ENCODE data around the gene LHX4. TPM values are rescaled to one million over a fixed set of nuclear protein-coding genes. Genes with fewer than 3 reads are reported as not detected.

The LHX4 gene
- total RNA-seq, 3 donors from 2014 or later (not counting 1 experiment from before 2014, with no cell fraction given), result 0.08 TPM; not detected in 2

GRCh38 chr1:180290265-180291001, 60.4 kb downstream of the LHX4 start:
- intact Hi-C loops (cut with micrococcal nuclease), result no loop called here
- Histone ChIP-seq H3K27ac (ENCODE audit: low read length) (no peak overlapping the region), H3K36me3 (ENCODE audit: control insufficient read depth, insufficient read depth, low read length) (peaks cover 4% of the 10 kb centered on the region), H3K9me3 (ENCODE audit: control insufficient read depth, insufficient read depth, low read length) (no peaks in the 10 kb centered on the region), H3K4me1 (ENCODE audit: control insufficient read depth, insufficient read depth, low read length) (no peaks in the 10 kb centered on the region), H3K4me3 (ENCODE audit: low read length) (no peak overlapping the region), H3K27me3 (ENCODE audit: control insufficient read depth, insufficient read depth, low read length) (no peaks in the 10 kb centered on the region)
- Mint-ChIP-seq H3K4me1 (peaks cover 10 to 16% of the 10 kb centered on the region in 2 donors), H3K27ac (no peak overlapping the region), H3K4me3 (no peak overlapping the region), H3K27me3 (ENCODE audit: low read depth in 2 of 2) (no peaks in the 10 kb centered on the region), H3K36me3 (no peaks in the 10 kb centered on the region), H3K9me3 (no peaks in the 10 kb centered on the region)
- over 99% methylated on average over 6 of the region's 6 CpGs for WGBS (ENCODE audit: insufficient coverage)
- TF ChIP-seq, protein P1, sequence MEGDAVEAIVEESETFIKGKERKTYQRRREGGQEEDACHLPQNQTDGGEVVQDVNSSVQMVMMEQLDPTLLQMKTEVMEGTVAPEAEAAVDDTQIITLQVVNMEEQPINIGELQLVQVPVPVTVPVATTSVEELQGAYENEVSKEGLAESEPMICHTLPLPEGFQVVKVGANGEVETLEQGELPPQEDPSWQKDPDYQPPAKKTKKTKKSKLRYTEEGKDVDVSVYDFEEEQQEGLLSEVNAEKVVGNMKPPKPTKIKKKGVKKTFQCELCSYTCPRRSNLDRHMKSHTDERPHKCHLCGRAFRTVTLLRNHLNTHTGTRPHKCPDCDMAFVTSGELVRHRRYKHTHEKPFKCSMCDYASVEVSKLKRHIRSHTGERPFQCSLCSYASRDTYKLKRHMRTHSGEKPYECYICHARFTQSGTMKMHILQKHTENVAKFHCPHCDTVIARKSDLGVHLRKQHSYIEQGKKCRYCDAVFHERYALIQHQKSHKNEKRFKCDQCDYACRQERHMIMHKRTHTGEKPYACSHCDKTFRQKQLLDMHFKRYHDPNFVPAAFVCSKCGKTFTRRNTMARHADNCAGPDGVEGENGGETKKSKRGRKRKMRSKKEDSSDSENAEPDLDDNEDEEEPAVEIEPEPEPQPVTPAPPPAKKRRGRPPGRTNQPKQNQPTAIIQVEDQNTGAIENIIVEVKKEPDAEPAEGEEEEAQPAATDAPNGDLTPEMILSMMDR (IDR thresholded peaks at IDR 0.05), result no peak
- no peak for ATAC-seq
- no peak for DNase-seq

- WGBS (ENCODE audit: insufficient coverage), result 70% methylated on average over 1 of the region's 1 CpG
- ATAC-seq, result no peak
- Mint-ChIP-seq H3K4me3 (no peak overlapping the region), H3K4me1 (peaks cover 15 to 16% of the 10 kb centered on the region in 2 donors), H3K27ac (no peak overlapping the region), H3K36me3 (no peaks in the 10 kb centered on the region), H3K27me3 (ENCODE audit: low read depth in 2 of 2) (no peaks in the 10 kb centered on the region), H3K9me3 (no peaks in the 10 kb centered on the region)
- no peaks in the 10 kb centered on the region for H3K4me1 ChIP-seq (ENCODE audit: control insufficient read depth, insufficient read depth, low read length)
- no peak overlapping the region for H3K4me3 ChIP-seq (ENCODE audit: low read length)
- no peak overlapping the region for H3K27ac ChIP-seq (ENCODE audit: low read length)
- intact Hi-C loops (cut with micrococcal nuclease), result no loop called here
- DNase-seq, result no peak
- TF ChIP-seq, protein P1 (IDR thresholded peaks at IDR 0.05), result no peak
- H3K27me3 ChIP-seq (ENCODE audit: control insufficient read depth, insufficient read depth, low read length), result no peaks in the 10 kb centered on the region
- no peaks in the 10 kb centered on the region for H3K9me3 ChIP-seq (ENCODE audit: control insufficient read depth, insufficient read depth, low read length)
- H3K36me3 ChIP-seq (ENCODE audit: control insufficient read depth, insufficient read depth, low read length), result peaks cover 2% of the 10 kb centered on the region
Observed at GRCh38 chr1:180291004-180291403, 60.9 kb downstream of the LHX4 start.

- TF ChIP-seq, protein P1 (IDR thresholded peaks at IDR 0.05), result no peak
- Mint-ChIP-seq H3K27me3 (ENCODE audit: low read depth in 2 of 2) (no peaks in the 10 kb centered on the region), H3K36me3 (no peaks in the 10 kb centered on the region), H3K27ac (no peak overlapping the region), H3K9me3 (no peaks in the 10 kb centered on the region), H3K4me3 (no peak overlapping the region), H3K4me1 (peaks cover 6 to 8% of the 10 kb centered on the region in 2 donors)
- Histone ChIP-seq H3K9me3 (ENCODE audit: control insufficient read depth, insufficient read depth, low read length) (no peaks in the 10 kb centered on the region), H3K27ac (ENCODE audit: low read length) (no peak overlapping the region), H3K4me1 (ENCODE audit: control insufficient read depth, insufficient read depth, low read length) (no peaks in the 10 kb centered on the region), H3K4me3 (ENCODE audit: low read length) (no peak overlapping the region), H3K27me3 (ENCODE audit: control insufficient read depth, insufficient read depth, low read length) (no peaks in the 10 kb centered on the region), H3K36me3 (ENCODE audit: control insufficient read depth, insufficient read depth, low read length) (no peaks in the 10 kb centered on the region)
- DNase-seq (no peak), ATAC-seq (no peak)
- 100% methylated on average over 2 of the region's 2 CpGs for WGBS (ENCODE audit: insufficient coverage)
- intact Hi-C loops (cut with micrococcal nuclease), result no loop called here
Observed at GRCh38 chr1:180294711-180295110, 64.6 kb downstream of the LHX4 start.

DNA sequence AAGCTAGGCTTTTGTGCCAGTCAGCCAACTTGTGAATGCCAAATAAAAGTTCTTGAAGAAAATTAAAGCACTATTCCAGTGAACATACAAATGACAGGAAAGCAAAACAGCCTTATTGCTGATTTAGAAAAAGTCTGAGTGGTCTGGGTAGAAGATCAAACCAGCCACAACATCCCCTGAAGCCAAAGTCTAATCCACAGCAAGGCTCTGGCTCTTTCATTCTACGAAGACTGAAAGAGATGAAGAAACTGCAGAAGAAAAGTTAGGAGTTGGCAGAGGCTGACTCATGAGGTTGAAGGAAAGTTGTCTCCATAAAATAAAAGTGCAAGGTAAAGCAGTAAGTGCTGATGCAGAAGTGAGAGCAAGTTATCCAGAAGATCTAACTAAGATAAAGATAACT, 65.9 kb downstream of the LHX4 start:
- WGBS (ENCODE audit: insufficient coverage), result 20% methylated on average over 1 of the region's 1 CpG
- DNase-seq (no peak), ATAC-seq (no peak)
- H3K9me3 ChIP-seq (ENCODE audit: control insufficient read depth, insufficient read depth, low read length), result no peaks in the 10 kb centered on the region
- no peak overlapping the region for H3K27ac Mint-ChIP-seq
- no peaks in the 10 kb centered on the region for H3K4me1 ChIP-seq (ENCODE audit: control insufficient read depth, insufficient read depth, low read length)
- H3K4me1 Mint-ChIP-seq, result peaks cover 5 to 8% of the 10 kb centered on the region in 2 donors
- no peaks in the 10 kb centered on the region for H3K27me3 ChIP-seq (ENCODE audit: control insufficient read depth, insufficient read depth, low read length)
- no peaks in the 10 kb centered on the region for H3K9me3 Mint-ChIP-seq
- no peak overlapping the region for H3K4me3 Mint-ChIP-seq
- TF ChIP-seq, protein P1 (IDR thresholded peaks at IDR 0.05), result no peak
- H3K36me3 Mint-ChIP-seq, result no peaks in the 10 kb centered on the region
- H3K4me3 ChIP-seq (ENCODE audit: low read length), result no peak overlapping the region
- intact Hi-C loops (cut with micrococcal nuclease), result no loop called here
- H3K36me3 ChIP-seq (ENCODE audit: control insufficient read depth, insufficient read depth, low read length), result no peaks in the 10 kb centered on the region
- H3K27me3 Mint-ChIP-seq (ENCODE audit: low read depth in 2 of 2), result no peaks in the 10 kb centered on the region
- H3K27ac ChIP-seq (ENCODE audit: low read length), result no peak overlapping the region

All from natural killer cell (primary cell).